Panc1 (cell line): ENCODE data around the gene OAT.

Experiments
- CTCF ChIP-seq: fragments of 450-650 bp; IDR thresholded peaks from 2 replicates; pipeline ENCODE4 v1.5.1; 2017; ENCODE audit warnings: mild to moderate bottlenecking
- POLR2AphosphoS5 ChIP-seq: IDR thresholded peaks from 2 replicates; pipeline ENCODE4 v1.6.1; 2012; ENCODE audit warnings: mild to moderate bottlenecking, low read depth, low read length, moderate library complexity
- REST ChIP-seq, 2 experiments: IDR thresholded peaks; 2 replicates each; pipeline ENCODE4 v1.6.1; 2011 to 2012; ENCODE audit warnings: low read depth in 2 of 2, control low read depth in 1 of 2, low read length in 1 of 2, mild to moderate bottlenecking in 1 of 2, moderate library complexity in 1 of 2; ENCODE audit not compliant: insufficient read depth in 1 of 2
- SIN3A ChIP-seq: IDR thresholded peaks from 2 replicates; pipeline ENCODE4 v1.6.1; 2012; ENCODE audit warnings: low read depth, mild to moderate bottlenecking, low read length, moderate library complexity, borderline replicate concordance; ENCODE audit not compliant: insufficient read depth
- TCF7L2 ChIP-seq: IDR thresholded peaks from 2 replicates; pipeline ENCODE4 v1.6.1; 2011; ENCODE audit warnings: mild to moderate bottlenecking, low read depth, low read length, inconsistent platforms

DNA sequence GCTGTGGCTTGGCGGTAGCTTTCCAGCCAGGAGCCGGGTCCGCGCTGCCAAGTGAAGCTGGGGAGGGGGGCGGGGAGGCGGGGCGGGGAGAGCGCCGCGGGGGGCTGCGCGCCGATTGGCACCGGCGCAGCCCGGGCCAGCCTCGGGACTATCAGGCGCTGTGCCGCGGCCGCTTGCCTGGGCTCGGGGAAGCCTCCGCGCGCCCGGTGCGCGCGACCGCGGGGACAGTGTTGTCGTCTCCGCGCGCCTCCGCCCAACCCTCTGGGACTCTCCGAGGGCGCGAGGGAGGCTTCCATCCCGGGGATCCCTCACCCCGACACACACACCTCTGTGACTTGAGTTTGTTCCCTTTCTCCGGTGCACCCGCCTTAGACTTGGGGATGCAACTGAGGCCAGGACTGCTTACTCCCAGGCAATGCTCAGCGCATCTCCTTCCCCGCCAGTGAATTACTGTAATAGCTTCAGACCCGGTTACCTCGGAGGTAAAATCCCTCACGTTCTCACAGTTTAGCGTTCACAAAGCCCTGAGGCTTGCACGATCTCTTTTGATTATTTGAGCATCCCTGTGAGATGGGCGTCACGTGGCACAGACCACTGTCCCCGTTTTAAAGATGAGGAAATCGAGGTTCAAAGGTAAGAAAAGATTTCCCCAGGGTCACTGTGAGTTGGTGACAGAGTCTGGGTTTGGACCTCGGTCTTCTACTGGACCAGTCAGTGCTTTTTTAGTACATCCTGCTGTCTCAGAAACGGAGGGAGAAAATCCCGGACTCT, 31.5 kb upstream of the OAT start, which contains the start of gene NKX1-2:
- TF ChIP-seq CTCF, result no peak
- TF ChIP-seq REST (IDR thresholded peaks at IDR 0.05; ENCODE audit: insufficient read depth in 1 of 2, low read depth in 2 of 2, low read length in 1 of 2), result no peak
- TF ChIP-seq SIN3A, result no peak
- TF ChIP-seq POLR2AphosphoS5, result no peak
- no peak for TF ChIP-seq TCF7L2
